Fibroblast of peridontal ligament (primary cell): Measurements from ENCODE around the gene MT3.
A peak's percentile ranks its signal among the peaks of the same experiment; 100 is the strongest.
"Not testable (repeated sequence)": the region's sequence is repeated elsewhere in the genome, so short reads cannot be mapped to it uniquely, and the experiment has no call there.

Source experiments
- DNase-seq: peaks from one replicate; pipeline ENCODE4 v3.0.0-alpha.2; 2010; ENCODE audit errors: extremely low read depth

Gene MT3

GRCh38 chr16:56610017-56610608 lies 20.8 kb downstream of the MT3 start:
- peak; percentile 82 for DNase-seq

- peak; percentile 75 for DNase-seq
Observed at GRCh38 chr16:56610609-56611111, 21.3 kb downstream of the MT3 start.

GRCh38 chr16:56611281-56611833 lies 22.0 kb downstream of the MT3 start:
- DNase-seq, result peak; percentile 68

- no peak for DNase-seq
Observed at GRCh38 chr16:56613706-56614105, 24.4 kb downstream of the MT3 start.

- DNase-seq, result peak; percentile 19
Observed at GRCh38 chr16:56614549-56614991, 25.2 kb downstream of the MT3 start.

GRCh38 chr16:56615353-56615752 lies 26.0 kb downstream of the MT3 start:
- DNase-seq, result peak; percentile 38

GRCh38 chr16:56616608-56617211 lies 27.4 kb downstream of the MT3 start:
- no peak for DNase-seq

- peak; percentile 68 for DNase-seq
Observed at GRCh38 chr16:56617212-56618085, 28.1 kb downstream of the MT3 start.

GRCh38 chr16:56618138-56618537 lies 28.8 kb downstream of the MT3 start:
- no peak for DNase-seq

- no peak for DNase-seq
Observed at GRCh38 chr16:56620339-56620897, 31.1 kb downstream of the MT3 start.

GRCh38 chr16:56621665-56622445 lies 32.5 kb downstream of the MT3 start:
- DNase-seq, result not testable (repeated sequence)

GRCh38 chr16:56623184-56623583 lies 33.9 kb downstream of the MT3 start:
- DNase-seq, result not testable (repeated sequence)

- DNase-seq, result no peak
Observed at GRCh38 chr16:56623637-56624036, 34.3 kb downstream of the MT3 start.

- DNase-seq, result peak; percentile 70
Observed at GRCh38 chr16:56625140-56625942, 36.0 kb downstream of the MT3 start, which contains the start of gene MT1E. TSS of gene MT1E (plus strand) at chr16:56625781. CDS start at chr16:56625852, 71 bp downstream.

- peak; percentile 87 for DNase-seq
Observed at GRCh38 chr16:56625943-56626654, 36.8 kb downstream of the MT3 start.

GRCh38 chr16:56626685-56627084 lies 37.4 kb downstream of the MT3 start:
- DNase-seq, result no peak

GRCh38 chr16:56628486-56629350 lies 39.4 kb downstream of the MT3 start:
- no peak for DNase-seq

- DNase-seq, result no peak
Observed at GRCh38 chr16:56629531-56629930, 40.2 kb downstream of the MT3 start.
